Neural cell (in vitro differentiated cells): ENCODE data around the gene TRMU.

Experiments used
- CTCF ChIP-seq: fragments of 450-650 bp; IDR thresholded peaks from 2 replicates; pipeline ENCODE4 v1.5.1; 2014; ENCODE audit warnings: antibody characterized with exemption, mild to moderate bottlenecking, moderate library complexity; ENCODE audit not compliant: poor library complexity, severe bottlenecking
- EP300 ChIP-seq: fragments of 450-650 bp; conservative IDR thresholded peaks from 2 replicates; pipeline ENCODE4 v1.6.1; 2014; ENCODE audit warnings: antibody characterized with exemption, mild to moderate bottlenecking, moderate library complexity; ENCODE audit not compliant: poor library complexity, severe bottlenecking
- EZH2 ChIP-seq: fragments of 200-600, 300-800 bp; shearing (Covaris generic), sonication (generic); IDR thresholded peaks from 2 replicates; pipeline ENCODE4 v1.6.1; 2014; ENCODE audit warnings: antibody characterized with exemption, low read length, borderline replicate concordance, mild to moderate bottlenecking; ENCODE audit not compliant: insufficient read depth, poor library complexity, severe bottlenecking
- POLR2AphosphoS5 ChIP-seq: IDR thresholded peaks from 2 replicates; pipeline ENCODE4 v1.6.1; 2012
- RAD21 ChIP-seq: fragments of 450-650 bp; conservative IDR thresholded peaks from 2 replicates; pipeline ENCODE4 v1.6.1; 2014; ENCODE audit warnings: antibody characterized with exemption, mild to moderate bottlenecking, moderate library complexity
- TAF1 ChIP-seq: IDR thresholded peaks from 2 replicates; pipeline ENCODE4 v1.6.1; 2012; ENCODE audit warnings: low read depth

DNA sequence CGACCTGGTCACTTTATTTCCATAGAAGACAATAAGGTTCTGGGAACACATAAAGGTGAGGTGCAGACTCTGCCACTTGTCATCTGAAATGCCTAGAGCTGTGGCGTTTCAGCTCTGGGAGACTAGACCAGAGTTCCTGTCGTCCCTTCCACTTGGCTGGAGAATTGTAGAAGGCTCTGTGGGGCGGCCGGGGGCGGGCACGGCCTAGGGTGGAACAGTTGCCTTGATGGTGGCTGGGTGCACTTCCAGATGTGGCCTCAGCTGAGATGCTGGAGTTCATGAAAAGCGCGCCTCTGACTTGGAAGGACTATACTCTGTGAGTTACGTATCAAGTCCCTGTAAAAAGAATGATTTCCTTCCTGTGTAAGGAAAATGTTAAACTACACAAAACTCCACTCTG is 16.8 kb downstream of the TRMU start:
- no peak for TF ChIP-seq CTCF
- TF ChIP-seq EP300 = no peak
- TF ChIP-seq EZH2 = no peak
- TF ChIP-seq TAF1 = no peak
- no peak for TF ChIP-seq POLR2AphosphoS5
- no peak for TF ChIP-seq RAD21
